GM18861 (cell line): Measurements from ENCODE around the gene DNAJC5.
"Not testable (repeated sequence)": the region's sequence is repeated elsewhere in the genome, so short reads cannot be mapped to it uniquely, and the experiment has no call there.

ENCODE experiments used
- ATAC-seq: cut with Tn5 transposase; IDR thresholded peaks from one replicate; pipeline ENCODE4 v1.9.1; 2021; ENCODE audit not compliant: unreplicated experiment

DNAJC5 gene

DNA sequence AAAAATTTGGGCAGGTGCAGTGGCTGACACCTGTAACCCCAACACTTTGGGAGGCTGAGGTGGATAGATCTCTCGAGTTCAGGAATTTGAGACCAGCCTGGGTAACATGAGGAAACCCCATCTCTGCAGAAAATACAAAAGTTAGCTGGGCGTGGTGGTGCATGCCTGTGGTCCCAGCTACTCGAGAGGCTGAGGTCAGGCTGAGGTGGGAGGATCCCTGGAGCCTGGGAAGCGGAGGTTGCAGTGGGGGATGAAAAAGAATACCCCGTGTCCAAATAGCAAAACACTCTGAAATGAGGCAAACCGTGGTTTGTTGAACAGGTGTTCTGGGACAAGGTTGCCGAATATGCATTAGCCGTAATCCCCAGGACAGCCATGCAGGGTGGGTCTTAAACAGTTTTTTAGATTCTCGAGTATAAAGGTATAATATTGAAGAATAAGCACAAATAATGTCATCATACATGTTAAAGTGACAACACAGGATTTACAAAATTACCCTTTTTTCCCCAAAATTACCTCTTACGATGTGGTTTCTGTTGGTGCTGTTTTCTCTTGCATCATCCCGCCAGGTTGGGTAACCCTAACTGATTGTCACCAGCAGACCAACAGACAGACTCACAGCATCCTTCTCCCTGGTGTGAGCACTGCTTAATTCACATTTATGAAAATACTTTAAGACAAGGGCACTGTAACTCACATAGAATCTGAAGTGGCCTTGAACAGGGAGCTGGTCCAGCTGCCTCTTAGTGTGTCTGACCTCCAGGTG is 9.1 kb downstream of the DNAJC5 start:
- no peak for ATAC-seq

DNA sequence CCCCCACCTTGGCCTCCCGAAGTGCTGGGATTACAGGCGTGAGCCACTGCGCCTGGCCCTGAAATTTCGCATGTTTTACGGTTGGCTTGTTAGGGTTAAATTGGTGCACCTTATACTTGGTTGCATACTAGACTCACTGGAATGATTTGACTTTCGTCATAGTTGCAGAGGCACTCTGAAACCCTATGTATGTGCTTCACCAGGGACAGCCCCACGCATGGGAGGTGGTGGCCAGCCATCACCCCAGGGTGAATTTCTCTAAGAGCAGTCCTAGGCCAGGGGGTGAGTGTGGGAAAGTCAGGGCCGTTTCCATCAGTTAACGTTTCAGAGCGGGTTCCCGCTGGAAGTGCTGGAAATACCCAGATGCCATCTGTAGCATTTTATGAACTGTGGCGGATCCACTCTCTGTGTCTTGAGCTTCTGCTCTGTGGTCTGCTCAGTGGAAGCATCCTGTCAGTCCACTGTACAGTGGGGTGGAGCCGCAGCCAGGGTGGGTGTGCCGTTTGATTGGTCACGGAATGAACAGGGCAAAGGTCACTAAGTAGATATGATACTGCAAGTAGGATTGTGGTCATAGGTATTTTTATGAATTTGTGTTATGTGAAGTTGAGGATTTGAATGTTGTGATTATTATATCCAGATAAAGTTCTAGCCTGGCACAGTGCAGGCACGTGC is 13.2 kb downstream of the DNAJC5 start:
- ATAC-seq, result no peak

DNA sequence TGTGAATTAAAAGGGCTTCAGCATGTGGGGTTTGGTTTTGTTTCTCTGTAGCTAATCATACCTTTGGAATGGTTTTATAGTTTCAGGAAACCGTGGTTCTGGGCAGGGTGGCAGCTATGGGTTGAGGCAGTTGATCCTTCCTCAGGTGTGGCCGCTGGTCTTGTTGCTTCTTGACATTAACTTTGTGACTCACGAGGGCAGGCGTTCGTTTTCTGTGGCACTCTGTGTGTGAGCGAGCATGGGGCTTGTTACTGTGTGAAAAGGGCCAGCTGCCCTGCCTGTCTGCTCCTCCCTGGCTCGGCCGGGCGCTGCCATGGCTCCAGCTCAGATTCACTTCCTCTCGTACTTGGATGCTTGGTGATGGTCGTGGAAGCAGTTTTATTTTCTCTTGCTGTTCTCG is 16.2 kb downstream of the DNAJC5 start:
- no peak for ATAC-seq

DNA sequence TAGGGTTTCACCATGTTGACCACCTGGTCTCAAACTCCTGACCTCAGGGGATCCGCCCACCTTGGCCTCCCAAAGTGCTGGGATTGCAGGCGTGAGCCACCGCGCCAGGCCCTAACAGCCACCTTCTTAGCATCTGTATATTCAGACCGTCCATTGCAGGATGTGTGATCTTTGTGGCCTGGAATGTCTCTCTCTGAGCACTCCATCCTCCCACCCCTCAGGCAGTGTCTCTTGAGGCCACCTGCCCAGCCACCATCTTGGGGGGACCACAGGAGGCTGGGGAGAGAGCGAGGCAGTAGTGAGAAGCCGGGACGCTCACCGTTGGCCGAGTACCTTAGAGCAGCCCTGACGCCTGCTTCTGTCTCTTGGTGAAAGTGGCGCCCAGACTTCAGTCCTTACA is 18.8 kb downstream of the DNAJC5 start:
- no peak for ATAC-seq

DNA sequence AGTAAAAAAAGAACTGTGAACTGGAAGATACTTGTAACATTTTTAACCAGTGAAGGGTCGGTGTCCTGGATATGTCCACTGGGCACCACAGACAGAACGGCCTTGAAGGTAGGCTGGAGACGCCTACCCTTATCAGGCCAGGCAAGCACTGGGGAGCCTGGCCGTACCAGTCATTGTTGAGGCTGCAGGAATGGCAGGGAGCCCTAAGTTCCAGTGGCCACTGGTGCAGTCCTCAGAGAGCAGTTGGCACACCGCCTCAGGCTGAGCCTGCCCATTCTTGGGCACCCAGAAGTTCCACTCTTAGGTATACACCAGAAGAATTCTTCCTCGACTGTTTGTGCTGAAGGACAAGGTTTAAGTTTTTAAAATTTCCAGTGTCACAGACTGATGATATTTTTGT is 20.5 kb downstream of the DNAJC5 start:
- no peak for ATAC-seq

DNA sequence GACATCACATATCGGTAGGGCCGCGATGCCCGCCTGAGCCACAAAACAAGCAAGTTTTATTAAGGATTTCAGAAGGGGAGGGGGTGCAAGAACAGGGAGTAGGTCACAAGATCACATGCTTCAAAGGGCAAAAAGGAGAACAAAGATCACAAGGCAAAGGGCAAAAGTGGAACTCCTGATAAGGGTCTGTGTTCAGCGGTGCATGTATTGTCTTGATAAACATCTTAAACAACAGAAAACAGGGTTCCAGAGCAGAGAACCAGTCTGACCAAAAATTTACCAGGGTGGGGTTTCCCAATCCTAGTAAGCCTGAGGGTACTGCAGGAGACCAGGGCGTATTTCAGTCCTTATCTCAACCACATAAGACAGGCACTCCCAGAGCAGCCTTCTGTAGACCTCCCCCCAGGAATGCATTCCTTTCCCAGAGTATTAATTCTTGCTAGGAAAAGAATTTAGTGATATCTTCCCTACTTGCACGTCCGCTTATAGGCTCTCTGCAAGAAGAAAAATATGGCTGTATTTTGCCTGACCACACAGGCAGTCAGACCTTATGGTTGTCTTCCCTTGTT is 21.5 kb downstream of the DNAJC5 start:
- ATAC-seq, result not testable (repeated sequence)

DNA sequence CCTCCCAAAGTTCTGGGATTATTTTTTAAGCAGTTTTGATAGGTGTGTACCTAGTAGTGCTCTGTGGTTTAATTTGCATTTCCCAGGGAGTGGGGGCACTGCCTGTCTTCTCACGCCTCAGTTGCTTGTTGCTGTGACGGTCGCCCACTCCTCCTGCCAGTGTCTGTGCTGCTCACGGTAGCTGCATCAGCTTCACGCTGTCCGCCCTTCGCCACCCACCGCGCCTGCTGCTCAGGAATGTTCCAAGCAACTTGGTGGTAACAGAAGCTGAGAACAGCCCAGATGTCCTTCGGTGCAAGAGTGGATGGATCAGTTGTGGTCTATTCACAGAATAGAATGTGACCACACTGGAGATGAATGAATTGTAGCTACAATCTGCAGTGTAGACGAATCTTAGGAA is 22.9 kb downstream of the DNAJC5 start:
- no peak for ATAC-seq

DNA sequence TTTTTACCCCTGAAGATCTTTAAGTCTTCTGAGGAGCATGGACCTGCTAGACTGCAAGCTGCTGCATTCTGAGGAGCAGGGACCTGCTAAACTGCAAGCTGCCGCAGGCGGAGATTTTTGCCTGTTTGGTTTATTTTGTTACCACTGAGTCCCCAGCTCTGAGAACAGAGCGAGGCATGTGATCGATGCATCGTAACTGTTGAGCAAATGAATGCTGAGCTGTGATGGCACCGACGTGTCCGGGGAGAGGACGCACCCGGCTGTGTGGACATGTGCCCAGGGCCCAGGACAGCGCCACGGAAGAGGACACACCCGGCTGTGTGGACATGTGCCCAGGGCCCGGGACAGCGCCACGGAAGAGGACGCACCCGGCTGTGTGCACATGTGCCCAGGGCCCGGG is 24.2 kb downstream of the DNAJC5 start:
- ATAC-seq, result no peak

DNA sequence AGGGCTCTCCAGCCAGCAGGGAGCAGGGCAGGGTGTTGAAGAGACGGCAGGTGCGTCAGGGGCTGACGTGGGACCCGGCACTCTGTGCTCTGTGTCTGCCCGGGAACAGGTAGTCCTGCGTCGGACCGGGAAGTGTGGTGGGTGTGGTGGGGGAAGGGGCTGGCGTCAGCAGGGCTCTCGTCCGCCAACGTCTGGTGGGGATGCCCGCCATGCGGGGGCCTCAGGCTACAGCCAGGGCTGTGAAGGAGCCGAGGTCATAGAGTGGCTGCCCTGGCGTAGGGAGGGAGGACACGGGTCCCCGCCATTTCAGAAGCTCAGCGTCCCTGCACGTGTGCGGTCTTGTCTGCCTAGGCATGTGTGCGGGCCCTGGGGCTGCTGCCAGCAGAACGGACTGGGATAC is 25.3 kb downstream of the DNAJC5 start:
- ATAC-seq, result no peak

DNA sequence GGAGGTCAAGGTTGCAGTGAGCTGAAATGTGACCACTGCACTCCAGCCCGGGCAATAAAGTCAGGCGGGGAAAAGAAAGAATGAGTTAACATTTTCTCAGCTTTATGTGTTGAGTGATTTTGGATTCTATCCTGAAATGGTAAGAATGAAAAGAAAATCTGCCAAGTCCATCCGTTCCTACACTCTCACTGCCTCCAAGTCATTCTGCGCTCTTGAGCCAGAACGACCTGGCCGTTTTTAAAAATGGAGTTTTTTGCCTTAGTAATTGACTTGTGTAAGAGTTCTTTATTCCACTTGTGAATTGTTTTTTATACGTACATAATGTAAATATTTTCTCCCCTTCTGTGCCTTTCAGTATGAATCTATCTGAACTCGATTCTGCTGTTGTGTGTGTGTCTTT is 28.7 kb downstream of the DNAJC5 start:
- no peak for ATAC-seq

DNA sequence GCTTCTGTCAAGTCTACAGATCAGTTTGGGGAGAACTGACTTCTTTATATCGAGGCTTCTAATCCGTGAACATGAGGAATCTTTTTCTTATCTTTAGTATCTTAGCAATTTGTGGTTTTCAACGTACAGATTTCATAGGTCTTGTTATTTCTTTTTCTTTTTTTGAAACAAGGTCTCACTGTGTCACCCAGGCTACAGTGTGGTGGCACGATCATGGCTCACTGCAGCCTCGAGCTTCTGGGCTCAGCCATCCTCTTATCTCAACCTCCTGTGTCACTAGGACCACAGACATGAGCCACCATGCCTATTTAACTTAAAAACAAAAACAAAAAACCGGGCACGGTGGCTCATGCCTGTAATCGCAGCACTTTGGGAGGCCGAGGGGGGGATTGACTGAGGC is 29.3 kb downstream of the DNAJC5 start:
- no peak for ATAC-seq

DNA sequence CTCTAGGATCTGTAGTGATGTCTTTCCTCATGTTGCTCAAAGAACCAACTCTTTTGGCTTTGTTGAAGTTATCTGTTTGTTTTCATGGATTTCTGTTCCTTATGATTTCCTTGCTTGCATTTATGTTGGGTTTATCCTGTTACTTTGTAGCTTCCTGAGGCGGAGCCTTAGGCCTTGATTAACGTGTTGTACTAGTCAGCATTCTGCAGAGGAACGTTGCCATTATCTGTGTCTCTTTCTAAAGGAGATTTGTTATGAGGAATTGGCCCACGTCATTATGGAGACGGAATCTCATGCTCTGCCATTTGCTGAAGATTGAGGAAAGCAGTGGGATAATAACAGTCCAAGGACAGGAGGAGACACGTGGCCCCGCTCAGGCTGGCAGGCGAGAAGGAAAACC is 31.4 kb downstream of the DNAJC5 start:
- ATAC-seq, result no peak

DNA sequence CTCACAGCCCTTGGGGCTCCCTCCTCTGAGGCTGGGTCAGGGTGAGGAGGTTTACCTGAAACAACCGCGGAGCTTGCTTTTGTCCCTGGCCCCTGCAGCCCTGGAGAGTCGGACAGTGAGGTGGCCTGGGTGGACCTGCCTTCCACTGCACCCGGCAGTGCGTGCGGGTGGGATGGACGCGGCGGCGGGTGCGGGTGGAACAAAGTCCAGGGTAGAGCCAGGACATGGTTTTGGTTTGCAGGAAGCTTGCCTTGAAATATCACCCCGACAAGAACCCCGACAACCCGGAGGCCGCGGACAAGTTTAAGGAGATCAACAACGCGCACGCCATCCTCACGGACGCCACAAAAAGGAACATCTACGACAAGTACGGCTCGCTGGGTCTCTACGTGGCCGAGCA is 34.1 kb downstream of the DNAJC5 start:
- ATAC-seq, result no peak

DNA sequence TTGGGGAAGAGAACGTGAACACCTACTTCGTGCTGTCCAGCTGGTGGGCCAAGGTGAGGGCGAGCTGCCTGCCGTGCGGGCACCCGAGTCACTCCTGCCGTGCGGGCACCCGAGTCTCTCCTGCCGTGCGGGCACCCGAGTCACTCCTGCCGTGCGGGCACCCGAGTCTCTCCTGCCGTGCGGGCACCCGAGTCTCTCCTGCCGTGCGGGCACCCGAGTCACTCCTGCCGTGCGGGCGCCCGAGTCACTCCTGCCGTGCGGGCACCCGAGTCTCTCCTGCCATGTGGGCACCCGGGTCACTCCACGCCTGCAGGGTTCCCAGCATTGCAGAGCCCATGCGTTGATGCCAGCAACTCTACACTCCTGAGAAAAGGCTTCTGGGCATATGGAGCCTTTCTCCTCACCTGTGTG is 34.6 kb downstream of the DNAJC5 start:
- ATAC-seq, result not testable (repeated sequence)

DNA sequence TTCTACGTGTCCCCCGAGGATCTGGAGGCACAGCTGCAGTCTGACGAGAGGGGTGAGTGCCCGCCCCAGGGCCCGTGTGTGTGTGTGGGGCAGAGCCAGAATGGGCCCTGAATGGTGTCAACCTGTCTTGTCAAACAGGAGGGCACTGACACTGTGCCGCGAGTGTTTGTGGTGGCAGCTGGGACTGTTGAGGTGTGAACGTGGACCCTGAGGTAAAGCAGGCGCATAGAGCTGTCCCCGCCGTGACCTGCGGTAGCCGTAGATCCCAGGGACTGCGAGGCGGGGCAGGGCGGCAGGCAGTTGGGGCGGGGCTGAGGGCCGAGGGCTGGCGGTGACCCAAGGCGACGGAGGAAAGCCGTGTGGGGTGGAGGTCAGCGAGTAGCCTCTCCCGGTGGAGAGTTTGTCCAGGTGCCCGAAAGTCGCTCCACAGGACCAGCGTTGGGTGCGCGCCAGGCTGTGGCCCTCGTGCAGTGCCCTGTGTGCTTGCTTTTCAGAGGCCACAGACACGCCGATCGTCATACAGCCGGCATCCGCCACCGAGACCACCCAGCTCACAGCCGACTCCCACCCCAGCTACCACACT is 36.1 kb downstream of the DNAJC5 start:
- no peak for ATAC-seq

DNA sequence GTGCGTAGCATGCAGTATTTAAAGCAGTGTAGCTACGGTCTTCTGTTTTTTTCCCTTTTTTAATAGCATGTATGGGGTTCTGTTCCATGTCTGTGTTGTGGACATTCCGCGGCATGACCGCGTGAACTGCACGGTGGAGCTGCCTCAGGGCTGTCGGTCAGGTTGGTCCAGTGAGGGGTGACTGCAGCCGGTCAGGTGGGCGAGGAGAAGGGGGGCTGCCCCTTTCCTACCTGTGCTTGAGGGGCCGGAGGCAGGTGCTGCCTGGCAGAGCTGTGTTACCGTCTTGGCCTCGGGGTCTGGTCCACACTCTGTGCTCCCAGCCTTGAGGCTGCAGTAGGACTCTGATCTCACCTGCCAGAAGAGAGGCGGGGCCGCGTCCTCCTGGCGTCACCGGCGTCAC is 36.8 kb downstream of the DNAJC5 start:
- no peak for ATAC-seq

DNA sequence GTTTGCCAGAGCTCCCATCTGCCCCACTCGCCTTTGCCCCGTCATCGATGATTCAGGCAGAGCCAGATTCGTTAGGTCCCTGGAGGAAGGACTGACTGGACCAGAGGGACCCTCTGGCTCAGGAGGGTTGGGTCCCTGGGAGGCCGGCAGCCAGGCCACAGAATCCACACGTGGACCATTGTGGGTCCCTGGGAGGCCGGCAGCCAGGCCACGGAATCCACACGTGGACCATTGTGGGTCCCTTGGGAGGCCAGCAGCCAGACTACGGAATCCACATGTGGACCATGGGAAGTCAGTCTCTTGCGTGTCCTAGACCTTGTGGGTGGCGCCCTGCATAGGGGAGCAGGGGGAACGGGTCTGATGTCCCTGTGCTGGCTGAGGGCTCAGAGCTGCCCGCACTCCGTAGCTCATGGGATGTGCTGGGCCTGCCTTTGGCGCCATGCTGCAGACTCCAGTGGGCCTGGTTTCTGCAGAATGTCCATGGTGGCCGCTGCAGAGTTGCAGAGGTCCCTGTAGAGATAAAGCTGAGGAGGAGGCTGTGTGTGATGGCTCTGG is 37.8 kb downstream of the DNAJC5 start:
- no peak for ATAC-seq

DNA sequence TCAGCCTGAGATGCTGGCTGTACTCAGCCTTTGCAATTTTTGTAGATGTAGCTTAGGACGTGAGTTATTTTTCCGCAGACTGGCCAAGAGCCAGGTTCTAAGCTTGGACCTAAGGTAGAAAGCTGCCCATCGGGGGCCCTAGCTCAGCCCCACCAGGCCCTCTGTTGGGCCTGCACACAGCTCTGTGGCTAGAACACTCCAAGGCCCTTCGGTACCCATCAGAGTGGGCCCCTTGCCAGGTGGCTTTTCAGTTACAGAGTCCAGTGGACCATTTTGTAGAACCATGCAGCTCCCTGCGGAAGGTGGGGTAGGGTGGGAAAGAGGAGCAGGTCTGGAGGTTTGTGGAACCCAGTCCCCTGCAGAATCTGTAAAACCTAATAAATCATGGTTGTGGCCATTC is 38.7 kb downstream of the DNAJC5 start:
- no peak for ATAC-seq

DNA sequence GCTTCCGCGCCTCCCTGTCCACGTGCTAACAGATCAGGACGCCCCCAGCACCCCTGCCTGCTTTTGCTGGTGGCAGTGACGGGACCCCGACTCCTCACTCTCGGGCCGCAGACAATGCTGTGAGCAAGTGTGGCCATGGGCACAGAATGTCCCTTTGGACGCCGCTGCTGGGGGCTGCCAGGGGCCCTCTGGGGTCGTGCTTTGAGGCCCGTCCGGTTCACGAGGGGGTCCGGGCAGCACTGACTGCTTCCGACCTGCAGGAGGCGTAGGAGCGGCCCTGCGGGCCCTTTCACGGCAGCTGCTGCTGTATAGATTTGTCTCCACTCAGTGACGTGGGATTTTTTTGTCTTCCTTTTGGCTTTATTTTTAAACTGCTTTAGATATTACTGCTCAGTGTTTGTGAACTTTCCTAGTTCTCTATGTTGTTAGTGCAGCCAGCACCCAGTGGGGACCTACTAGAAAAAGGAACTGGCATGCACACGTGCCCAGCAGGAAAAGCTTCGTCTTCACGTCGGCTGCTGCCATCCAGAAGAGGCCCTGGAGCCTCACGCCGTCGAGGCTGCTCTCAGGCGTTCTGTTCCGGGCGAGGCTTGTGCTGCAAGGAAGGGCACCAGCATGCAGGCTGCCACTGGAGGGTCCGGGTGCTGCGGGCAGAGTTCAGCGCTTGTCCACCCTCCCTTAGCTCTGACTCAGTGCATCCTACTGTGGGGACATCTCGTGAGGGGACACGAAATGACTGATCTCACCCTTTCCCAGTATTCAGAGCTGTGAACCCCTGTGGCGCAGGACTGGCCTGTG is 39.5 kb downstream of the DNAJC5 start:
- ATAC-seq, result no peak

DNA sequence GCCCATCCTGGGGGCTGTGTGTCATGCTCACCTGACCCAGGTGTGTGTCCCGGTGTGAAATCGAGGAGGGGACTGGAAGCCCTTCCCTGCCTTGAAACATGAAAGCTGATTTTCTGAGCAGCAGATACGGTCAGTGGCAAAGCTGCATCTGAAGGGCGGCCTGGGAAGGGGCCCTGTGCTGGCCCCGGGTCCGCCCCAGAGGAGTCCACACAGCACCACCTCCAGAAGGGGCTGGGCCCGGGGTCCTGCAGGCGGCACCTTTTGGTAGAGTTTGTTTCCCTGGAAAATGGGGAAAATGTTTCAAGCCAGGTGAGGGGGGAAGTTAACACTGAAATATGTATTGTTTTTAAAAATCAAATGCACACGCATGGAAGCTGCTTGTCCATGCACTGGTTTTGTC is 40.5 kb downstream of the DNAJC5 start:
- ATAC-seq, result no peak

DNA sequence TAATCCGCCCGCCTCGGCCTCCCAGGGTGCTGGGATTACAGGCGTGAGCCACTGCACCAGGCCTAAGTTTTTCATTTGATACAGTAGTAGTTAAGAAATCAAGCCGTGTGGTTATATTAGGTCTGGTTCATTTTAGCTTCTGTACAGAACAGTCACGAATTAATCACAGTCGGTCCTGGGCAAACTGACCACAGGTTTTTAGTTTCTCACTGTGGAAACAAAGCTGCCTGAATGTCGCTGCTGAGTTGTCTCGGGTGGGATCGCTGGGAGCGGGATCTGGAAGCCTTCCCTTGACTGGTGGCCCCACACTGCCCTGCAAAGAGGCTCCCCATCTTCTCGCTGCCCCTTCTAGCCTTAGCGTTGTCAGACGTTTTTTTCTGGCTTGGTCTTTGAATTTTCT is 42.7 kb downstream of the DNAJC5 start:
- no peak for ATAC-seq
